H1 (cell line): ENCODE measurements around the gene TNFSF4. TPM values are rescaled to one million over a fixed set of nuclear protein-coding genes. Genes with fewer than 3 reads are reported as not detected.

ENCODE experiments used
- CTCF ChIA-PET: fragments of 300-600 bp; sonication (Branson Sonifier 250); formaldehyde crosslinking; loops from one replicate; lab custom pipeline; 2021; ENCODE audit not compliant: partially characterized antibody; lab: Charles Lee
- POLR2A ChIA-PET: fragments of 300-600 bp; sonication (Branson Sonifier 250); formaldehyde crosslinking; loops from one replicate; lab custom pipeline; 2021; ENCODE audit warnings: inconsistent platforms; ENCODE audit not compliant: partially characterized antibody; lab: Charles Lee
- DNase-seq, 2 experiments: peaks; one replicate each; pipeline versions ENCODE4 v3.0.0 to v3.0.0-alpha.2; 2010 to 2022; ENCODE audit warnings: low spot score in 2 of 2, low read depth in 1 of 2, mixed read lengths in 1 of 2
- FAIRE-seq: peaks from 2 replicates; lab custom pipeline; 2011; peaks lifted over from hg19 to GRCh38; lab: Jason Lieb, UNC
- H2AFZ ChIP-seq: 2 replicates; pipeline ENCODE4 v1.8.1; 2012; ENCODE audit warnings: low read length, inconsistent platforms
- H2AK5ac ChIP-seq: 2 replicates; pipeline ENCODE4 v1.6.1; 2013; ENCODE audit warnings: low read depth, low read length
- H2BK120ac ChIP-seq: replicated peaks from 2 replicates; pipeline ENCODE3; 2013; ENCODE audit warnings: low read depth, low read length, inconsistent platforms
- H2BK12ac ChIP-seq: 2 replicates; pipeline ENCODE4 v1.6.1; 2013; ENCODE audit warnings: low read depth, low read length
- H2BK15ac ChIP-seq: 2 replicates; pipeline ENCODE4 v1.6.1; 2013; ENCODE audit warnings: low read length
- H2BK20ac ChIP-seq: 2 replicates; pipeline ENCODE4 v1.6.1; 2013; ENCODE audit warnings: low read length
- H2BK5ac ChIP-seq: 2 replicates; pipeline ENCODE4 v1.6.1; 2013; ENCODE audit warnings: low read depth, low read length
- H3K14ac ChIP-seq: 2 replicates; pipeline ENCODE4 v1.6.1; 2013; ENCODE audit warnings: inconsistent platforms; ENCODE audit not compliant: insufficient read length
- H3K18ac ChIP-seq: 2 replicates; pipeline ENCODE4 v1.6.1; 2013; ENCODE audit warnings: low read length; ENCODE audit errors: extremely low read depth
- H3K23ac ChIP-seq: 2 replicates; pipeline ENCODE4 v1.6.1; 2013; ENCODE audit warnings: inconsistent platforms; ENCODE audit not compliant: insufficient read length
- H3K23me2 ChIP-seq: 2 replicates; pipeline ENCODE4 v1.6.1; 2013; ENCODE audit warnings: low read depth, low read length
- H3K27ac ChIP-seq: 2 replicates; pipeline ENCODE4 v1.6.1; 2011; ENCODE audit warnings: low read depth, low read length, inconsistent platforms
- H3K27me3 ChIP-seq, 4 experiments: replicated peaks in 1 of 4; 1 replicate in 1 of 4; 2 replicates in 3 of 4; pipeline versions ENCODE4 v1.6.1 to v1.8.1; 2011 to 2013; ENCODE audit warnings: low read length in 3 of 4, mild to moderate bottlenecking in 3 of 4, inconsistent platforms in 2 of 4, mixed read lengths in 2 of 4, moderate library complexity in 1 of 4; ENCODE audit not compliant: control insufficient read depth in 3 of 4, insufficient read depth in 3 of 4; ENCODE audit errors: extremely low read depth in 1 of 4
- H3K36me3 ChIP-seq, 4 experiments: 2 replicates each; pipeline versions ENCODE4 v1.6.1 to v1.8.1; 2011 to 2013; ENCODE audit warnings: mild to moderate bottlenecking in 4 of 4, low read length in 3 of 4, moderate library complexity in 2 of 4, control low read depth in 1 of 4, inconsistent platforms in 1 of 4; ENCODE audit not compliant: insufficient read depth in 4 of 4, control insufficient read depth in 2 of 4
- H3K4ac ChIP-seq: replicated peaks from 2 replicates; pipeline ENCODE3; 2013; ENCODE audit warnings: low read length, low read depth, mixed read lengths, inconsistent platforms; ENCODE audit not compliant: insufficient read length
- H3K4me1 ChIP-seq, 4 experiments: replicated peaks in 1 of 4; 1 replicate in 1 of 4; 2 replicates in 3 of 4; pipeline versions ENCODE4 v1.6.1 to v1.8.1; 2011 to 2013; ENCODE audit warnings: low read length in 3 of 4, inconsistent platforms in 2 of 4, mixed read lengths in 1 of 4; ENCODE audit not compliant: insufficient read depth in 4 of 4, control insufficient read depth in 3 of 4
- H3K4me2 ChIP-seq, 2 experiments: 2 replicates each; pipeline versions ENCODE4 v1.6.1 to v1.8.1; 2011 to 2013; ENCODE audit warnings: low read depth in 2 of 2, low read length in 2 of 2, control low read depth in 1 of 2, inconsistent platforms in 1 of 2, mild to moderate bottlenecking in 1 of 2; ENCODE audit not compliant: insufficient read depth in 1 of 2
- H3K4me3 ChIP-seq, 4 experiments: fragments of 200-600, 300-600 bp in 1 of 4; sonication (generic), shearing (Covaris generic), sonication (Bioruptor Twin) in 1 of 4; 2 replicates each; pipeline versions ENCODE4 v1.5.1 to v1.8.1; 2011 to 2016; ENCODE audit warnings: low read length in 4 of 4, low read depth in 3 of 4, control low read depth in 2 of 4, inconsistent platforms in 2 of 4, mild to moderate bottlenecking in 2 of 4, mixed read lengths in 1 of 4, moderate library complexity in 1 of 4; ENCODE audit not compliant: insufficient read depth in 2 of 4; ENCODE audit errors: extremely low read depth in 1 of 4
- H3K56ac ChIP-seq: replicated peaks from 2 replicates; pipeline ENCODE3; 2013; ENCODE audit warnings: low read depth, mild to moderate bottlenecking, mixed read lengths, low read length, inconsistent platforms; ENCODE audit not compliant: insufficient read length
- H3K79me1 ChIP-seq: 2 replicates; pipeline ENCODE4 v1.6.1; 2013; ENCODE audit warnings: low read depth, low read length, control low read depth
- H3K79me2 ChIP-seq, 2 experiments: 2 replicates each; pipeline versions ENCODE4 v1.6.1 to v1.8.1; 2012 to 2013; ENCODE audit warnings: low read length in 2 of 2, mild to moderate bottlenecking in 2 of 2, inconsistent platforms in 1 of 2; ENCODE audit not compliant: insufficient read depth in 2 of 2, control insufficient read depth in 1 of 2
- H3K9ac ChIP-seq, 4 experiments: replicated peaks in 1 of 4; 1 replicate in 1 of 4; 2 replicates in 3 of 4; pipeline versions ENCODE4 v1.6.1 to v1.8.1; 2011 to 2013; ENCODE audit warnings: low read depth in 3 of 4, low read length in 3 of 4, control low read depth in 2 of 4, mild to moderate bottlenecking in 2 of 4, moderate library complexity in 2 of 4, inconsistent platforms in 1 of 4; ENCODE audit errors: extremely low read depth in 1 of 4
- H3K9me3 ChIP-seq, 2 experiments: 2 replicates each; pipeline versions ENCODE4 v1.6.1 to v1.8.1; 2012 to 2013; ENCODE audit warnings: mild to moderate bottlenecking in 2 of 2, moderate library complexity in 2 of 2, control low read depth in 1 of 2, inconsistent platforms in 1 of 2, low read depth in 1 of 2, low read length in 1 of 2, mixed read lengths in 1 of 2; ENCODE audit not compliant: insufficient read depth in 2 of 2
- H4K20me1 ChIP-seq, 2 experiments: replicated peaks in 1 of 2; 2 replicates each; pipeline versions ENCODE3 to v1.8.1; 2011 to 2013; ENCODE audit warnings: inconsistent platforms in 2 of 2, low read length in 2 of 2, mild to moderate bottlenecking in 1 of 2; ENCODE audit not compliant: insufficient read depth in 2 of 2, control insufficient read depth in 1 of 2
- H4K5ac ChIP-seq: 2 replicates; pipeline ENCODE4 v1.6.1; 2013; ENCODE audit warnings: low read length, low read depth, mixed read lengths, inconsistent platforms; ENCODE audit not compliant: insufficient read length
- H4K8ac ChIP-seq: 2 replicates; pipeline ENCODE4 v1.8.0; 2013; ENCODE audit warnings: mild to moderate bottlenecking, moderate library complexity, low read length, inconsistent platforms; ENCODE audit not compliant: insufficient read depth; ENCODE audit errors: extremely low read depth
- H4K91ac ChIP-seq: replicated peaks from 2 replicates; pipeline ENCODE3; 2013; ENCODE audit warnings: low read length, mixed read lengths, inconsistent platforms; ENCODE audit not compliant: insufficient read length
- ASH2L ChIP-seq: fragments of 200-600, 300-600 bp; sonication (generic); IDR thresholded peaks from one replicate; pipeline ENCODE4 v1.7.1; 2017; ENCODE audit warnings: low read length
- CHD1 ChIP-seq: IDR thresholded peaks from 2 replicates; pipeline ENCODE4 v1.6.1; 2012; ENCODE audit warnings: low read depth, low read length, improper control_type of control experiment
- PHF8 ChIP-seq: fragments of 200-600 bp; sonication (generic); conservative IDR thresholded peaks from 2 replicates; pipeline ENCODE4 v1.7.1; 2012; ENCODE audit warnings: low read depth, mild to moderate bottlenecking, inconsistent platforms, low read length, moderate library complexity
- RXRA ChIP-seq: IDR thresholded peaks from 2 replicates; pipeline ENCODE4 v1.6.1; 2011; ENCODE audit warnings: low read depth, mild to moderate bottlenecking, low read length, moderate library complexity; ENCODE audit not compliant: insufficient read depth
- SUZ12 ChIP-seq: fragments of 200-600 bp; sonication (generic); IDR thresholded peaks from 2 replicates; pipeline ENCODE4 v1.6.1; 2012; ENCODE audit warnings: mild to moderate bottlenecking, inconsistent platforms, low read length, moderate library complexity, mixed read lengths
- WGBS, 2 experiments: shearing (Covaris generic) in 1 of 2; methylation state at CpG; one replicate each; pipeline versions ENCODE4 v1.1.6 to v1.1.7; 2013 to 2015; ENCODE audit warnings: low lambda C conversion rate in 2 of 2, mixed read lengths in 2 of 2, inconsistent platforms in 1 of 2, low coverage in 1 of 2, missing lambda C conversion rate in 1 of 2; ENCODE audit not compliant: insufficient replicate concordance in 2 of 2, insufficient coverage in 1 of 2, insufficient read length in 1 of 2; ENCODE audit errors: extremely low coverage in 1 of 2, missing lambda C conversion rate in 1 of 2; 5-methylcytosine and 5-hydroxymethylcytosine counted together
- polyA plus RNA-seq, 7 experiments: library from polyadenylated mRNA; depleted of rRNA in 3 of 7; stranded (reverse) in 5 of 7; unstranded in 2 of 7; fragments of >200 nt in 5 of 7; fragments of 200-250 nt in 2 of 7; gene quantifications; 1 replicate in 5 of 7; 2 replicates in 1 of 7; 4 replicates in 1 of 7; pipeline versions ENCODE4 v1.2.1 to v1.2.3, GENCODE V29; 2011 to 2013; ENCODE audit warnings: missing spikeins in 2 of 7, mixed read lengths in 2 of 7
- total RNA-seq: library from RNA; stranded (reverse); fragmentation: NEBNext Ultra II Directional; extraction: Animal tissue kit (Norgen Biotek cat#: 25700); gene quantifications from 2 replicates; pipeline ENCODE4 v1.2.1, GENCODE V29; 2021

Gene TNFSF4
- total and polyA plus RNA-seq, 2 of the 8 experiments (the other 6 are each of a cell fraction or from before 2014, with no cell fraction given) = 0.54 to 0.63 TPM

- H3K4me1 ChIP-seq = no peaks in the 10 kb centered on the region
- H3K27ac ChIP-seq = no peak overlapping the region
- H3K79me2 ChIP-seq = no peaks in the 10 kb centered on the region
- CTCF ChIA-PET = no interaction called here
- POLR2A ChIA-PET = no interaction called here
- no peak overlapping the region for H2BK20ac ChIP-seq
- H3K9me3 ChIP-seq = peaks cover 8 to 16% of the 10 kb centered on the region in 2 experiments; a peak in 3 of 4 replicates
- H3K9ac ChIP-seq = no peak overlapping the region
- H3K27me3 ChIP-seq = no peaks in the 10 kb centered on the region
- no peak overlapping the region for H4K5ac ChIP-seq
- no peak overlapping the region for H2BK5ac ChIP-seq
- H3K18ac ChIP-seq = no peak overlapping the region
- H2AK5ac ChIP-seq = no peak overlapping the region
- no peak overlapping the region for H2BK12ac ChIP-seq
- FAIRE-seq (no peak), DNase-seq (no peak)
- no peak overlapping the region for H4K8ac ChIP-seq
- H3K4me3 ChIP-seq = no peak overlapping the region
- no peaks in the 10 kb centered on the region for H3K79me1 ChIP-seq
- no peak overlapping the region for H2AFZ ChIP-seq
- H3K36me3 ChIP-seq = no peaks in the 10 kb centered on the region
- no peak overlapping the region for H3K14ac ChIP-seq
- WGBS, 2 experiments = 88% methylated on average over 2 of the region's 2 CpGs; no CpG with 5 or more reads in 1 of the 2 experiments
- no peak overlapping the region for H3K23ac ChIP-seq
- H2BK120ac ChIP-seq = no peak overlapping the region
- H4K91ac ChIP-seq = no peak overlapping the region
- H3K4ac ChIP-seq = no peak overlapping the region
- no peak overlapping the region for H3K56ac ChIP-seq
- no peak overlapping the region for H2BK15ac ChIP-seq
- no peaks in the 10 kb centered on the region for H3K23me2 ChIP-seq
- H4K20me1 ChIP-seq = no peaks in the 10 kb centered on the region
- H3K4me2 ChIP-seq = no peak overlapping the region
- TF ChIP-seq ASH2L = no peak
- TF ChIP-seq SUZ12 = no peak
- TF ChIP-seq PHF8 = no peak
- TF ChIP-seq RXRA = no peak
- no peak for TF ChIP-seq CHD1
Measured at GRCh38 chr1:173148971-173149370, 58.2 kb downstream of the TNFSF4 start.
